GM12878 (cell line): ENCODE results near the gene FZD10. TPM values are rescaled to one million over a fixed set of nuclear protein-coding genes. Genes with fewer than 3 reads are reported as not detected.

Experiments
- ATAC-seq: fragments of 200-7000 bp; cut with Tn5 transposase; 3 replicates; pipeline ENCODE4 v1.9.1; 2020; ENCODE audit warnings: mild to moderate bottlenecking, moderate library complexity
- BruUV-seq: library from RNA; stranded (reverse); fragments of 400-500 nt; replicated peaks from 2 replicates; lab custom pipeline; 2021; lab: Mats Ljungman, UMichigan
- CTCF ChIA-PET: fragments of 300-600 bp; sonication (Branson Sonifier 250); formaldehyde crosslinking; extraction: SDS; loops from one replicate; lab custom pipeline; 2021; ENCODE audit warnings: inconsistent platforms; lab: Yijun Ruan, JAX
- POLR2A ChIA-PET: fragments of 350-600 bp; formaldehyde crosslinking; extraction: SDS; loops from one replicate; lab custom pipeline; 2021; ENCODE audit warnings: inconsistent platforms; lab: Charles Lee
- RAD21 ChIA-PET: fragments of 300-600 bp; sonication (Branson Sonifier 250); formaldehyde crosslinking; loops from one replicate; lab custom pipeline; 2023; ENCODE audit warnings: antibody characterized with exemption; ENCODE audit not compliant: unreplicated experiment; lab: Charles Lee
- SMC1A ChIA-PET: fragments of 300-600 bp; sonication (Branson Sonifier 250); formaldehyde crosslinking; loops from one replicate; lab custom pipeline; 2023; ENCODE audit not compliant: unreplicated experiment, uncharacterized antibody; lab: Charles Lee
- DNase-seq: peaks from one replicate; pipeline ENCODE4 v3.0.0-alpha.2; 2011; ENCODE audit warnings: low read depth, low spot score
- FAIRE-seq: peaks from 3 replicates; lab custom pipeline; 2011; peaks lifted over from hg19 to GRCh38; lab: Jason Lieb, UNC
- H2AFZ ChIP-seq: 2 replicates; pipeline ENCODE4 v1.6.0; 2011; ENCODE audit warnings: low read depth, low read length, control low read depth; ENCODE audit not compliant: control insufficient read depth
- H3K27ac ChIP-seq: 2 replicates; pipeline ENCODE4 v1.5.1; 2011; ENCODE audit warnings: control low read depth; ENCODE audit not compliant: control insufficient read depth, insufficient read depth
- H3K27me3 ChIP-seq, 2 experiments: replicated peaks in 1 of 2; 2 replicates each; pipeline versions ENCODE4 v1.6.0 to v1.6.1; 2011; ENCODE audit warnings: low read length in 1 of 2; ENCODE audit not compliant: control insufficient read depth in 2 of 2, insufficient read depth in 2 of 2
- H3K36me3 ChIP-seq, 2 experiments: 2 replicates each; pipeline ENCODE4 v1.5.1; 2011; ENCODE audit warnings: low read length in 1 of 2; ENCODE audit not compliant: control insufficient read depth in 2 of 2, insufficient read depth in 2 of 2
- H3K4me1 ChIP-seq: 2 replicates; pipeline ENCODE4 v1.6.1; 2011; ENCODE audit warnings: mild to moderate bottlenecking, low read length, moderate library complexity, mixed read lengths; ENCODE audit not compliant: control insufficient read depth, insufficient read depth
- H3K4me2 ChIP-seq: 2 replicates; pipeline ENCODE4 v1.6.0; 2011; ENCODE audit warnings: control low read depth; ENCODE audit not compliant: control insufficient read depth, insufficient read depth
- H3K4me3 ChIP-seq: fragments of 200-600 bp; sonication (generic); 2 replicates; pipeline ENCODE4 v1.5.1; 2016
- H3K79me2 ChIP-seq: 2 replicates; pipeline ENCODE4 v1.6.0; 2011; ENCODE audit warnings: low read length; ENCODE audit not compliant: control insufficient read depth, insufficient read depth
- H3K9ac ChIP-seq: 2 replicates; pipeline ENCODE4 v1.8.0; 2011; ENCODE audit warnings: low read length, control low read depth, mixed read lengths; ENCODE audit not compliant: control insufficient read depth, insufficient read depth
- H3K9me3 ChIP-seq: replicated peaks from 3 replicates; pipeline ENCODE4 v1.5.1; 2011; ENCODE audit warnings: mild to moderate bottlenecking, low read length; ENCODE audit not compliant: control insufficient read depth, insufficient read depth
- H4K20me1 ChIP-seq: 2 replicates; pipeline ENCODE4 v1.6.0; 2011; ENCODE audit not compliant: control insufficient read depth, insufficient read depth
- ATF7 ChIP-seq: fragments of 450-650 bp; IDR thresholded peaks from 2 replicates; pipeline ENCODE4 v1.6.1; 2016; ENCODE audit warnings: low read depth, mild to moderate bottlenecking
- BRCA1 ChIP-seq: IDR thresholded peaks from 2 replicates; pipeline ENCODE4 v1.6.1; 2011; ENCODE audit warnings: low read depth, low read length, improper control_type of control experiment
- CBFB ChIP-seq: IDR thresholded peaks from 2 replicates; pipeline ENCODE4 v1.6.1; 2016; ENCODE audit warnings: antibody characterized with exemption, low read depth
- CHD2 ChIP-seq: IDR thresholded peaks from 2 replicates; pipeline ENCODE4 v1.6.1; 2011; ENCODE audit warnings: low read depth, low read length, improper control_type of control experiment, borderline replicate concordance
- FOXM1 ChIP-seq: IDR thresholded peaks from 2 replicates; pipeline ENCODE4 v1.6.1; 2012; ENCODE audit warnings: low read depth, mild to moderate bottlenecking, inconsistent platforms, low read length, moderate library complexity
- HDAC6 ChIP-seq: fragments of 200-600 bp; sonication (generic); IDR thresholded peaks from one replicate; pipeline ENCODE4 v1.8.0; 2017; ENCODE audit warnings: antibody characterized with exemption; ENCODE audit not compliant: unreplicated experiment
- IKZF1 ChIP-seq: fragments of 450-650 bp; conservative IDR thresholded peaks from 2 replicates; pipeline ENCODE4 v1.6.1; 2017; ENCODE audit warnings: antibody characterized with exemption, mild to moderate bottlenecking
- KDM1A ChIP-seq: fragments of 200-600 bp; sonication (generic); IDR thresholded peaks from 2 replicates; pipeline ENCODE4 v1.6.1; 2016; ENCODE audit warnings: borderline replicate concordance
- KLF5 ChIP-seq: fragments of 450-650 bp; IDR thresholded peaks from 2 replicates; pipeline ENCODE4 v1.6.1; 2014; ENCODE audit warnings: mild to moderate bottlenecking; ENCODE audit not compliant: partially characterized antibody
- NR2C2 ChIP-seq: IDR thresholded peaks from 2 replicates; pipeline ENCODE4 v1.6.1; 2011; ENCODE audit warnings: borderline replicate concordance, low read depth; ENCODE audit not compliant: control insufficient read depth, insufficient read length
- NRF1 ChIP-seq: conservative IDR thresholded peaks from 2 replicates; pipeline ENCODE4 v1.6.1; 2011; ENCODE audit warnings: mild to moderate bottlenecking, low read depth, low read length, improper control_type of control experiment
- POLR2A ChIP-seq: IDR thresholded peaks from 2 replicates; pipeline ENCODE4 v1.6.1; 2011; ENCODE audit warnings: low read depth, mild to moderate bottlenecking, low read length
- RFX5 ChIP-seq: IDR thresholded peaks from 2 replicates; pipeline ENCODE4 v1.6.1; 2011; ENCODE audit warnings: low read depth, low read length, improper control_type of control experiment
- SIN3A ChIP-seq: IDR thresholded peaks from 2 replicates; pipeline ENCODE4 v1.6.1; 2012; ENCODE audit warnings: low read depth, low read length, improper control_type of control experiment
- SMARCA5 ChIP-seq: fragments of 450-650 bp; IDR thresholded peaks from 2 replicates; pipeline ENCODE4 v1.6.1; 2017; ENCODE audit warnings: mild to moderate bottlenecking
- TAF1 ChIP-seq: IDR thresholded peaks from 2 replicates; pipeline ENCODE4 v1.6.1; 2011; ENCODE audit warnings: mild to moderate bottlenecking, low read depth, low read length, borderline replicate concordance
- TARDBP ChIP-seq: IDR thresholded peaks from 2 replicates; pipeline ENCODE4 v1.6.1; 2016; ENCODE audit warnings: borderline replicate concordance
- WGBS: methylation state at CpG from one replicate; pipeline ENCODE4 v1.1.6; 2016; ENCODE audit warnings: low lambda C conversion rate; ENCODE audit not compliant: insufficient replicate concordance, insufficient coverage; ENCODE audit errors: missing lambda C conversion rate; 5-methylcytosine and 5-hydroxymethylcytosine counted together
- in situ Hi-C: fragments of 300-500 bp; cut with MboI; formaldehyde crosslinking; loops from 9 replicates; pipeline ENCODE4 v1.14.3; 2018; ENCODE audit warnings: mixed read lengths
- intact Hi-C: fragments of 100-400 bp; cut with micrococcal nuclease; formaldehyde crosslinking; loops from one replicate; pipeline ENCODE4 v1.14.2; 2022; ENCODE audit not compliant: unreplicated experiment
- polyA plus RNA-seq, 11 experiments: library from polyadenylated mRNA; depleted of rRNA in 4 of 11; unstranded in 6 of 11; stranded (reverse) in 5 of 11; fragments of >200 nt; fragmentation: Nextera tagmentation in 4 of 11; fragmentation: Illumina TruSeq in 1 of 11; extraction: Ambion mirVana in 4 of 11; extraction: Trizol in 1 of 11; gene quantifications; 1 replicate in 1 of 11; 2 replicates in 10 of 11; pipeline versions ENCODE4 v1.2.1 to v1.2.3, GENCODE V29; 2011 to 2016; ENCODE audit warnings: inconsistent platforms in 2 of 11, missing spikeins in 2 of 11, low read depth in 1 of 11
- total RNA-seq, 4 experiments: library from RNA; depleted of rRNA in 3 of 4; stranded (reverse); fragments of >200 nt in 3 of 4; fragmentation: Illumina TruSeq in 1 of 4; extraction: Trizol in 1 of 4; gene quantifications; 2 replicates each; pipeline versions ENCODE4 v1.2.1 to v1.2.3, GENCODE V29; 2013 to 2021
- TF ChIP-seq, protein P1 (sequence below): IDR thresholded peaks from 2 replicates; pipeline ENCODE4 v1.6.1; 2012; ENCODE audit warnings: mild to moderate bottlenecking, low read depth, low read length
- TF ChIP-seq, protein P2 (sequence below): IDR thresholded peaks from 2 replicates; pipeline ENCODE4 v1.6.1; 2012; ENCODE audit warnings: low read depth, low read length, improper control_type of control experiment

FZD10 gene
- total and polyA plus RNA-seq, 10 of the 15 experiments (the other 5 are each of a cell fraction or from before 2014, with no cell fraction given), result not detected

DNA sequence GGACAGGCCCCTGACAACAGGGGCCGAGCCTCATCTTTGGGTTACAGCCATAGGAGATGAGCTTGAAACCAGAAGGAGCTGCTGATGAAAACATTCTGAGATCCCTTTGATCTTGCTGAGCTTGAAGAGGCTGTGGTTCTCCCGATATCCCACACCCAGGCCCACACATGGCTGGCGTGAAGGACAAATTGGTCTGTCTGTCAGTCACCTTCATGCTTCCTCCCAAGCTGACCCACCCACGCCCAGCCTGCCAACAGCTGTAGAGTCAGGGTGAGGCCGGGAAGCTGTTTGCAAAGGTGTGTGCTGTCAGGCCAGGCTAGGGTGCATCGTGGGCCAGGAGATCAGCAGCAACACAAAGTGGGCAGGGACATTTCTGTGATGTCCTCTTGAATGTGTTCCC lies 43.2 kb downstream of the FZD10 start:
- no peak overlapping the region for H3K9ac ChIP-seq
- H3K27ac ChIP-seq, result no peak overlapping the region
- H3K4me2 ChIP-seq, result no peak overlapping the region
- ChIA-PET SMC1A (no interaction called here), POLR2A (no interaction called here), CTCF (no interaction called here), RAD21 (no interaction called here)
- FAIRE-seq (no peak), ATAC-seq (no peak), DNase-seq (no peak)
- no TSS peak for BruUV-seq
- H3K79me2 ChIP-seq, result no peaks in the 10 kb centered on the region
- intact Hi-C loops, result no loop called here
- no peak overlapping the region for H3K4me3 ChIP-seq
- in situ Hi-C loops, result no loop called here
- no peaks in the 10 kb centered on the region for H3K9me3 ChIP-seq
- no peaks in the 10 kb centered on the region for H4K20me1 ChIP-seq
- H2AFZ ChIP-seq, result no peak overlapping the region
- H3K36me3 ChIP-seq, result no peaks in the 10 kb centered on the region
- TF ChIP-seq, protein P1, sequence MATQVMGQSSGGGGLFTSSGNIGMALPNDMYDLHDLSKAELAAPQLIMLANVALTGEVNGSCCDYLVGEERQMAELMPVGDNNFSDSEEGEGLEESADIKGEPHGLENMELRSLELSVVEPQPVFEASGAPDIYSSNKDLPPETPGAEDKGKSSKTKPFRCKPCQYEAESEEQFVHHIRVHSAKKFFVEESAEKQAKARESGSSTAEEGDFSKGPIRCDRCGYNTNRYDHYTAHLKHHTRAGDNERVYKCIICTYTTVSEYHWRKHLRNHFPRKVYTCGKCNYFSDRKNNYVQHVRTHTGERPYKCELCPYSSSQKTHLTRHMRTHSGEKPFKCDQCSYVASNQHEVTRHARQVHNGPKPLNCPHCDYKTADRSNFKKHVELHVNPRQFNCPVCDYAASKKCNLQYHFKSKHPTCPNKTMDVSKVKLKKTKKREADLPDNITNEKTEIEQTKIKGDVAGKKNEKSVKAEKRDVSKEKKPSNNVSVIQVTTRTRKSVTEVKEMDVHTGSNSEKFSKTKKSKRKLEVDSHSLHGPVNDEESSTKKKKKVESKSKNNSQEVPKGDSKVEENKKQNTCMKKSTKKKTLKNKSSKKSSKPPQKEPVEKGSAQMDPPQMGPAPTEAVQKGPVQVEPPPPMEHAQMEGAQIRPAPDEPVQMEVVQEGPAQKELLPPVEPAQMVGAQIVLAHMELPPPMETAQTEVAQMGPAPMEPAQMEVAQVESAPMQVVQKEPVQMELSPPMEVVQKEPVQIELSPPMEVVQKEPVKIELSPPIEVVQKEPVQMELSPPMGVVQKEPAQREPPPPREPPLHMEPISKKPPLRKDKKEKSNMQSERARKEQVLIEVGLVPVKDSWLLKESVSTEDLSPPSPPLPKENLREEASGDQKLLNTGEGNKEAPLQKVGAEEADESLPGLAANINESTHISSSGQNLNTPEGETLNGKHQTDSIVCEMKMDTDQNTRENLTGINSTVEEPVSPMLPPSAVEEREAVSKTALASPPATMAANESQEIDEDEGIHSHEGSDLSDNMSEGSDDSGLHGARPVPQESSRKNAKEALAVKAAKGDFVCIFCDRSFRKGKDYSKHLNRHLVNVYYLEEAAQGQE, result no peak
- no peak for TF ChIP-seq ATF7
- no peak for TF ChIP-seq TAF1
- no peak for TF ChIP-seq TARDBP
- no peak for TF ChIP-seq HDAC6
- TF ChIP-seq NRF1, result no peak
- no peak for TF ChIP-seq KDM1A
- TF ChIP-seq KLF5, result no peak
- TF ChIP-seq CBFB, result no peak
- no peak for TF ChIP-seq IKZF1
- TF ChIP-seq CHD2, result no peak
- TF ChIP-seq BRCA1, result no peak
- no peak for TF ChIP-seq FOXM1
- no peak for TF ChIP-seq SMARCA5
- TF ChIP-seq SIN3A, result no peak
- TF ChIP-seq, protein P2, sequence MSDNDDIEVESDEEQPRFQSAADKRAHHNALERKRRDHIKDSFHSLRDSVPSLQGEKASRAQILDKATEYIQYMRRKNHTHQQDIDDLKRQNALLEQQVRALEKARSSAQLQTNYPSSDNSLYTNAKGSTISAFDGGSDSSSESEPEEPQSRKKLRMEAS, result no peak
- no peak for TF ChIP-seq NR2C2
- TF ChIP-seq POLR2A, result no peak
- TF ChIP-seq RFX5, result no peak
- H3K27me3 ChIP-seq, result no peaks in the 10 kb centered on the region
- no peaks in the 10 kb centered on the region for H3K4me1 ChIP-seq
- WGBS, result 23% methylated on average over 6 of the region's 6 CpGs
